Astrocyte of the cerebellum (primary cell): ENCODE measurements around the gene PTPRA.

Experiments
- DNase-seq: peaks from one replicate; pipeline ENCODE4 v3.0.0-alpha.2; 2011; ENCODE audit warnings: low read depth
- H3K4me3 ChIP-seq: 2 replicates; pipeline ENCODE4 v1.5.1; 2011; ENCODE audit warnings: mild to moderate bottlenecking, low read depth, low read length, moderate library complexity
- CTCF ChIP-seq: IDR thresholded peaks from 2 replicates; pipeline ENCODE4 v1.5.1; 2012; ENCODE audit warnings: low read length, low read depth, moderate library complexity, mild to moderate bottlenecking; ENCODE audit errors: missing control alignments
- in situ Hi-C: cut with HindIII; loops from 2 replicates; pipeline ENCODE4 v1.10.0; 2017; ENCODE audit warnings: low sequenced_read_pairs

The PTPRA gene

GRCh38 chr20:2883726-2884637, 10.7 kb downstream of the PTPRA start:
- in situ Hi-C loops, result no loop called here
- DNase-seq, result no peak
- no peak overlapping the region for H3K4me3 ChIP-seq
- TF ChIP-seq CTCF, result no peak

- H3K4me3 ChIP-seq, result no peak overlapping the region
- in situ Hi-C loops, result no loop called here
- DNase-seq, result no peak
- no peak for TF ChIP-seq CTCF
Measured at GRCh38 chr20:2887715-2888114, 14.4 kb downstream of the PTPRA start.

- no peak for DNase-seq
- no peak overlapping the region for H3K4me3 ChIP-seq
- in situ Hi-C loops, result no loop called here
- no peak for TF ChIP-seq CTCF
Measured at GRCh38 chr20:2888224-2888955, 15.1 kb downstream of the PTPRA start.

GRCh38 chr20:2889209-2889608, 15.9 kb downstream of the PTPRA start:
- H3K4me3 ChIP-seq, result no peak overlapping the region
- in situ Hi-C loops, result no loop called here
- TF ChIP-seq CTCF, result no peak
- no peak for DNase-seq

- no peak for TF ChIP-seq CTCF
- in situ Hi-C loops, result no loop called here
Measured at GRCh38 chr20:2889797-2890196, 16.5 kb downstream of the PTPRA start.

GRCh38 chr20:2890742-2891141, 17.5 kb downstream of the PTPRA start:
- H3K4me3 ChIP-seq, result no peak overlapping the region
- no peak for DNase-seq
- no peak for TF ChIP-seq CTCF
- in situ Hi-C loops, result no loop called here

More at GRCh38 chr20:2889797-2890196, 16.5 kb downstream of the PTPRA start:
- no peak overlapping the region for H3K4me3 ChIP-seq
- no peak for DNase-seq
